Immature natural killer cell (primary cell): Measurements from ENCODE around the gene CLDN20. TPM values are rescaled to one million over a fixed set of nuclear protein-coding genes. Genes with fewer than 3 reads are reported as not detected.
"Not testable (repeated sequence)": the region's sequence is repeated elsewhere in the genome, so short reads cannot be mapped to it uniquely, and the experiment has no call there.

Experiments
- DNase-seq, 3 donors: peaks; one replicate each; pipeline ENCODE4 v3.0.0; 2022; ENCODE audit warnings: mixed read lengths in 1 of 3
- H3K27ac Mint-ChIP-seq, 6 donors: one replicate each; pipeline ENCODE4 v1.8.0; 2020; ENCODE audit warnings: mixed read lengths in 6 of 6, mild to moderate bottlenecking in 5 of 6, inconsistent platforms in 4 of 6, moderate library complexity in 3 of 6
- H3K27me3 Mint-ChIP-seq, 3 donors: one replicate each; pipeline ENCODE4 v1.8.0; 2020 to 2021; ENCODE audit warnings: low read depth in 3 of 3, mild to moderate bottlenecking in 3 of 3, mixed read lengths in 3 of 3, moderate library complexity in 3 of 3, inconsistent platforms in 1 of 3
- H3K36me3 Mint-ChIP-seq, 3 donors: one replicate each; pipeline ENCODE4 v1.8.0; 2020; ENCODE audit warnings: mixed read lengths in 3 of 3, inconsistent platforms in 2 of 3, mild to moderate bottlenecking in 2 of 3
- H3K4me1 Mint-ChIP-seq, 2 donors: one replicate each; pipeline ENCODE4 v1.8.0; 2020; ENCODE audit warnings: inconsistent platforms in 2 of 2, mild to moderate bottlenecking in 2 of 2, mixed read lengths in 2 of 2, moderate library complexity in 1 of 2
- H3K4me3 Mint-ChIP-seq, 5 donors: one replicate each; pipeline ENCODE4 v1.8.0; 2020; ENCODE audit warnings: mild to moderate bottlenecking in 5 of 5, mixed read lengths in 5 of 5, inconsistent platforms in 3 of 5, moderate library complexity in 3 of 5
- H3K9me3 Mint-ChIP-seq, 6 donors: one replicate each; pipeline ENCODE4 v1.8.0; 2020; ENCODE audit warnings: mild to moderate bottlenecking in 6 of 6, mixed read lengths in 6 of 6, inconsistent platforms in 4 of 6, moderate library complexity in 3 of 6
- polyA plus RNA-seq, 3 donors: library from polyadenylated mRNA; unstranded; fragments of 300-500 nt; fragmentation: Illumina TruSeq; gene quantifications; one replicate each; pipeline ENCODE4 v1.2.3, GENCODE V29; 2021

CLDN20 gene
- polyA plus RNA-seq, 3 donors from 2014 or later: not detected

- Mint-ChIP-seq H3K27me3 (peaks cover 0 to 2% (median 0%) of the 10 kb centered on the region in 3 donors), H3K36me3 (peaks cover 8 to 16% (median 9%) of the 10 kb centered on the region in 3 donors), H3K4me1 (peaks cover 7 to 12% of the 10 kb centered on the region in 2 donors), H3K9me3 (no peaks in the 10 kb centered on the region), H3K27ac (no peak overlapping the region), H3K4me3 (no peak overlapping the region)
- DNase-seq: no peak
Observed at GRCh38 chr6:155265843-155266535, 2.2 kb downstream of the CLDN20 start.

GRCh38 chr6:155267411-155267810 lies 3.6 kb downstream of the CLDN20 start:
- peaks cover 8 to 16% (median 9%) of the 10 kb centered on the region in 3 donors for H3K36me3 Mint-ChIP-seq
- no peak overlapping the region for H3K27ac Mint-ChIP-seq
- no peak for DNase-seq
- H3K4me1 Mint-ChIP-seq: peaks cover 8% of the 10 kb centered on the region in 2 donors
- H3K27me3 Mint-ChIP-seq: no peaks in the 10 kb centered on the region
- no peaks in the 10 kb centered on the region for H3K9me3 Mint-ChIP-seq
- H3K4me3 Mint-ChIP-seq: no peak overlapping the region

GRCh38 chr6:155268088-155268867 lies 4.5 kb downstream of the CLDN20 start:
- not testable (repeated sequence) for H3K4me1 Mint-ChIP-seq, H3K27me3 Mint-ChIP-seq, H3K9me3 Mint-ChIP-seq, H3K4me3 Mint-ChIP-seq
- peak; percentile 9 to 29 (median 22) for DNase-seq
- Mint-ChIP-seq H3K36me3 (peaks cover 8 to 16% (median 9%) of the 10 kb centered on the region in 3 donors), H3K27ac (peak overlapping the region in 1 of 6 donors; percentile 17)

DNA sequence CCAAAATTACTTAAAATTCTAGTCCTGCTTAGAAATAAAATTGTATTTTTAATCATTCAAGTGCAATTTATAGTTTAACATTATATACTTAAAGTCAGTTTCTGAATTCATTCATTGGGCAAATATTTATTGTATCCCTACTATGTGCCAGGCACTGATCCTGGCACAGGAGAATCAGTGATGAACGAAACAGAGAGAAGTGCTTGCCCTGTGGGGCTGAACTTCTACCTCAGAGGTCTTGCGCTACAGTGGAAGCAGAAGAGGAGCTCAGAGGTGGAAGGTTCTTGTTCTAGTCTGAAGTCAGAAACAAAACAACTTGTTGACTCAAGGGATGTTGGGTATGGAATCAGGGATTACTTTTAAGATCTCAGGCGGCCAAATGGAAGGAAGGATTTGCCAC lies 6.0 kb downstream of the CLDN20 start:
- Mint-ChIP-seq H3K4me3 (no peak overlapping the region), H3K27ac (peak overlapping the region in 1 of 6 donors; percentile 51), H3K9me3 (no peaks in the 10 kb centered on the region), H3K4me1 (peaks cover 9 to 13% of the 10 kb centered on the region in 2 donors), H3K36me3 (peaks cover 4 to 19% (median 4%) of the 10 kb centered on the region in 3 donors), H3K27me3 (no peaks in the 10 kb centered on the region)
- no peak for DNase-seq

DNA sequence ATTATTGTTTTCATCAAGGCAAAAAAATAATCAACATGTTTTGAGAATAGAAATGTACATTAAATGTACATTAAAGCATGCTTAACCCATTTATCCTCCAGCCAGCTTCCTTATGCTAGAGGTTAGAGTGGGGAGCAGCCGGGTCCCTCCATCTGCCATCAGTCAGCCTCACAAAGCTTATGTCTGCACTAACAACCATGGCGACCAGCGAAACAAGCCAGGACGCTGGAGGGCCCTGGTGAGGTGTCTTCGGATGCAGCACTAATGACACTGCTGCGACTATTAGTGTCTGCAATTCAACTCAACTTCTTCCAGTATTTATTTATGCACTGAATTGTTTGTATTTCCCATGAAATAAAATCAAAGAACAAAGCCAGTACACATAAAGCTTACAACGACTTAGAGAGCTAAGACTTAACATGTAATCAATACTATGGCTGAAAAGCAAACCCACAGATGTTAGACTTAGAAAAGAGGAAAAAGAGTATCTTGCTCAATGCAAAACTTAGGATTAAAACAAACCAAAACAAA lies 6.8 kb downstream of the CLDN20 start:
- Mint-ChIP-seq H3K27me3 (no peaks in the 10 kb centered on the region), H3K36me3 (peaks cover 4 to 18% (median 4%) of the 10 kb centered on the region in 3 donors), H3K4me1 (peaks cover 10 to 13% of the 10 kb centered on the region in 2 donors), H3K27ac (no peak overlapping the region), H3K4me3 (no peak overlapping the region), H3K9me3 (no peaks in the 10 kb centered on the region)
- no peak for DNase-seq

DNA sequence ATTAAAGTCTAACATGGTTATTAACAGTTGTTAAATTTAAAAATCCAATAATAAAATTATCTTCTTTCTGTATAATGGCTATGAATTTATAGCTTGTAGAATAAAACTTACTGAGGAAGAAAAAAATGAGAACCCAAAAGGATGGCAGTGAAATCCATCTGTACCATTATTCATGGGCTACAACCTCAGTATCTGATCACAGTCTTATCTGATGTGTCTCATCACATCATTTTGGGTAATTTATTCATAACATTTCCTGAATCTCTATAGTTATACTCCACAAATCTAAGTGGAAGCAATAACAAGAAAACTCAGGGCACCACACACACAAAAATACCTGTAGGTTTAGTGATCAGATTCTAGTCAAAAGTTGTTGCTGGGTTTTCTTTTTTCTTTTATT lies 7.3 kb downstream of the CLDN20 start:
- DNase-seq: no peak
- H3K4me3 Mint-ChIP-seq: no peak overlapping the region
- no peaks in the 10 kb centered on the region for H3K27me3 Mint-ChIP-seq
- peaks cover 4 to 18% (median 4%) of the 10 kb centered on the region in 3 donors for H3K36me3 Mint-ChIP-seq
- peaks cover 10 to 13% of the 10 kb centered on the region in 2 donors for H3K4me1 Mint-ChIP-seq
- no peak overlapping the region for H3K27ac Mint-ChIP-seq
- H3K9me3 Mint-ChIP-seq: no peaks in the 10 kb centered on the region

DNA sequence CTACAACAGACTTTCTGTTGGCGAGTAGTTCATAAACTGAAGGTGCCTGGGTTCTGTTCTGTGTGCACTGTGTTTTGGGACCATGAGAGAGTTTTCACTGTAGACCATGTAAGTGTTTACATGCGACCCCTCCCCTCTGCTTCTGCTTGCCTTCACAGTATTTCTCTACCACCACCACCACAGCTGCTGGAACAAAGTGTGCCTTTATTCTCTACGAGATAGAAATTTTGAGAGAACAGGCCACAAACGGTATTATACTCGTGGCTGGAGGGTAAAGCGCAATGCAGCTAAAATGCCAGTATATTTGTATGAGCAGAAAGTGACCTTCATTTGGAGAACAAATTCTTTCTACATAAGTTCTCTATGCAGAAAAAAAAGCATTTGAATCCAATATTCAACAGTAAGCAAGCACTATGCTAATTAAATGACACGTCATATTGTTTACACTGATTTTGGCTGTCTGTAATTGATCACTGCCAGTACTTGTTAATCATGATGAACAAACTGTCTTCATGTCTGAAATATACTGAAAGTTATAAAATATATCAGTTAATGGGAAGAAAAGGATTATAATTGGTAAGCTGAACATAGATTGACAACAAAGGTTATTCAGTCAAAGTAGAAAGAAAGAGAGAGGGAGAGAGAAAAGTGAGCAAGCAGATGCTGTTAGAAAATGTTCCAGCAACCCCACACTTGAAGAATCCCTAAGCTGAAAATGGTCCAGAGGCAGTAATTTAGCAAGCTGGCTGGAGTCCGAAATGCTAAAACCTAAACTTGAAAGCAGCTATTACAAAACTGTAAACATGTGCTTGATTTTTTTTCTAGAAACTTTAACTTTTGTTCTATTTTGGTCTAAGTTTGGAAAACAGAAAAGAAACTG lies 8.8 kb downstream of the CLDN20 start:
- no peak for DNase-seq
- peak overlapping the region in 1 of 6 donors; percentile 17 for H3K27ac Mint-ChIP-seq
- no peaks in the 10 kb centered on the region for H3K27me3 Mint-ChIP-seq
- peaks cover 9 to 13% of the 10 kb centered on the region in 2 donors for H3K4me1 Mint-ChIP-seq
- peaks cover 4 to 18% (median 7%) of the 10 kb centered on the region in 3 donors for H3K36me3 Mint-ChIP-seq
- H3K4me3 Mint-ChIP-seq: no peak overlapping the region
- H3K9me3 Mint-ChIP-seq: no peaks in the 10 kb centered on the region

DNA sequence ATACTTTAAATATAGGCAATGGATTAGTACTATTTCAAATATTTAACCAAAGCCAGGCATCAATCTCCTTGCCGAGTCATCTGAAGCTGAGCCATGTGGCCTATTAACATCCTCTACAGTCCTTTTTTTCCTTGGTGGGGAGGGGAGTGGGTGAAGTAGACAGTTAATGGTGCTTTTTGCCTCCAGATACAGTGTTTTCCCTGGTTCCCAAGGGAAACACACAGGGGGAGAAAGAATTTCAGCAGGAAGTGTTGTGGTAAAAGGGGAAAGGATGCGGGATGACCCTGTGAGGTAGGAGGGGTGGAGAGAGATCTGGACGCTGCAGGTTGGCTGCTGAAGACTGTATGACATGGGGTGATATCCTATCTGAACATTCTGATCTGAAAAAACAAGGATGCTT lies 9.6 kb downstream of the CLDN20 start:
- no peak for DNase-seq
- Mint-ChIP-seq H3K4me1 (peaks cover 6% of the 10 kb centered on the region in 2 donors), H3K27me3 (no peaks in the 10 kb centered on the region), H3K27ac (peak overlapping the region in 1 of 6 donors; percentile 1), H3K36me3 (peaks cover 3 to 15% (median 4%) of the 10 kb centered on the region in 3 donors), H3K4me3 (no peak overlapping the region), H3K9me3 (no peaks in the 10 kb centered on the region)

DNA sequence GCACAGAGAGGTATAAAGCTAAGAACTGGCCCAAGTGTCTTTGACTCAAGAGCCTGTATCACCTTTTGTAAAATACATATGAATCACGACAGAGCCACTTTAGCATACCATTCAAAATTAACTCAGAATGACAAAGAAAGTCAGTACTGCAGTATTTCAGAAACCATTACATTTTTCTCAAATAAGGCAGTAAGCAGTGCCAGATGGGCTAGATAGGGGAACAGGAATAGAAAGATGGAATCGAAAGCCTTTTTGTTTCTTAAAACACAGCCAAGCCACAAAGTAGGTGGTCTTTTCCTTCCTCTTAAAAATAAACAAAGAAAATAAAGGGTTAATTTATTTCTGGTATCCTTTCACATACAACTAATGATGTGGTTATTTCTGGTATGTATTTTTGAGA lies 10.3 kb downstream of the CLDN20 start:
- DNase-seq: no peak
- Mint-ChIP-seq H3K9me3 (no peaks in the 10 kb centered on the region), H3K4me1 (peaks cover 6% of the 10 kb centered on the region in 2 donors), H3K36me3 (peaks cover 5 to 19% (median 6%) of the 10 kb centered on the region in 3 donors), H3K27ac (no peak overlapping the region), H3K27me3 (no peaks in the 10 kb centered on the region), H3K4me3 (no peak overlapping the region)

DNA sequence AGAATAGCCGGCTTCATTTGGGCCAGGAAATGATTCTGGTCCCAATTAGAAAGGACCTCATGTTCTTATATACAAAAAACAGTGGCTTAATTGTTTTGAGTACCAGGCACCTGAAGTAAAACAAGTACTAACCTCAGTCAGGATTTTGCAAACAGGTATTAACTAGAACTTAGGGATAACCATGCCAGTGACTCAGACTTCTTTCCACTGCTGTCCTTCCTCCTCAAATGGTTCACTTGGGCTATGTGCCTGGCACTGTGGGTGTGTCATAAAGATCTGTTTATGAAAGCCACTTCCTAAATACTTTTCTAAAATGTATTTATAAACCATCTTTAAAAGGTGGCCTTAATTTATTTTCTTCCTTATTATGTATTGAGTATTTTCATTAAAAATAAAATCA lies 10.7 kb downstream of the CLDN20 start:
- no peak overlapping the region for H3K4me3 Mint-ChIP-seq
- H3K27ac Mint-ChIP-seq: no peak overlapping the region
- no peaks in the 10 kb centered on the region for H3K9me3 Mint-ChIP-seq
- no peak for DNase-seq
- H3K36me3 Mint-ChIP-seq: peaks cover 8 to 23% (median 9%) of the 10 kb centered on the region in 3 donors
- H3K27me3 Mint-ChIP-seq: no peaks in the 10 kb centered on the region
- H3K4me1 Mint-ChIP-seq: peaks cover 6% of the 10 kb centered on the region in 2 donors

DNA sequence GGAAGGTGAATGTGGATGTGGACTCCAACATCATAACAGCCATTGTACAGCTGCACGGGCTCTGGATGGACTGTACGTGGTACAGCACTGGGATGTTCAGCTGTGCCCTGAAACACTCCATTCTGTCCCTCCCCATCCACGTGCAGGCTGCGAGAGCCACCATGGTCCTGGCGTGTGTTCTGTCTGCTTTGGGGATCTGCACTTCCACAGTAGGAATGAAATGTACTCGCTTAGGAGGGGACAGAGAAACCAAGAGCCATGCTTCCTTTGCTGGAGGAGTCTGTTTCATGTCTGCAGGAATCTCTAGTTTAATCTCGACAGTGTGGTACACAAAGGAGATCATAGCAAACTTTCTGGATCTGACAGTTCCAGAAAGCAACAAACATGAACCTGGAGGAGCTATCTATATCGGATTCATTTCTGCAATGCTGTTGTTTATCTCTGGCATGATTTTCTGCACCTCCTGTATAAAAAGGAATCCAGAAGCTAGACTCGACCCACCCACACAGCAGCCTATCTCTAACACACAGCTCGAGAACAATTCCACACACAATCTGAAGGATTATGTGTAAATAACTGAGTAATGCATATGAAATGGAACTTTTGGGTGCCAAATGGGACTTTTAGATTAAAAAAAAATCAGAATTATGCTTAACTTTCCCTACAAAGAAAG lies 12.1 kb downstream of the CLDN20 start:
- H3K36me3 Mint-ChIP-seq: peaks cover 14 to 30% (median 15%) of the 10 kb centered on the region in 3 donors
- H3K9me3 Mint-ChIP-seq: no peaks in the 10 kb centered on the region
- no peak overlapping the region for H3K4me3 Mint-ChIP-seq
- H3K27me3 Mint-ChIP-seq: no peaks in the 10 kb centered on the region
- DNase-seq: no peak
- H3K4me1 Mint-ChIP-seq: peaks cover 6% of the 10 kb centered on the region in 2 donors
- H3K27ac Mint-ChIP-seq: no peak overlapping the region

DNA sequence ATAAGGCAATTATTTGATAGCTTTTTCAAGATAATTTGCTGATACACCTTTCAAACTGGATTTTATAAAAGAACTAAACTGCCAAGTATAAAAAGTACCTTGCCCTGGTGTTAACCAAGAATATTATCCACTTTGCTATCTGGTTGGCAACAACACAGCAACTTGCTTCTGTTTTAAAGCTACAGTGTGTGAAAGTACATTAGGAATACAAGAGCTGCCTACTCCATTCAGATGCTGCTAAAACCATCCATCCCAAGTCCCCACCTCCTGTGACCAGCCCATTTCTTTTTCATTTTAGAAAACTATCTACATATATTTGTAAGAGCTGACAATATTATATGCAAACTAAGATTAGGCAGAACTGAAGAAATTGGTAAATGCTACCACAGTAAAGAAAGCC lies 12.8 kb downstream of the CLDN20 start:
- H3K27ac Mint-ChIP-seq: peak overlapping the region in 1 of 6 donors; percentile 6
- peaks cover 6% of the 10 kb centered on the region in 2 donors for H3K4me1 Mint-ChIP-seq
- peaks cover 14 to 30% (median 15%) of the 10 kb centered on the region in 3 donors for H3K36me3 Mint-ChIP-seq
- no peaks in the 10 kb centered on the region for H3K27me3 Mint-ChIP-seq
- H3K9me3 Mint-ChIP-seq: no peaks in the 10 kb centered on the region
- DNase-seq: no peak
- no peak overlapping the region for H3K4me3 Mint-ChIP-seq
